G401 (cell line): ENCODE measurements around the gene SHOC2. TPM values are rescaled to one million over a fixed set of nuclear protein-coding genes. Genes with fewer than 3 reads are reported as not detected.
A peak's percentile ranks its signal among the peaks of the same experiment; 100 is the strongest.

ENCODE experiments used
- DNase-seq: peaks from one replicate; pipeline ENCODE4 v3.0.0-alpha.2; 2015; ENCODE audit warnings: low spot score
- in situ Hi-C: cut with HindIII; loops from 2 replicates; pipeline ENCODE4 v1.10.0; 2016; ENCODE audit warnings: low sequenced_read_pairs, mixed read lengths
- total RNA-seq: library from RNA; depleted of rRNA; stranded (reverse); fragments of >200 nt; shearing (Covaris generic); gene quantifications from 2 replicates; pipeline ENCODE4 v1.2.3, GENCODE V29; 2014; rRNA removed

The SHOC2 gene
- 9.4 and 14.2 TPM in 2 replicates for total RNA-seq

- no peak for DNase-seq
- in situ Hi-C loops, result no loop called here
These were observed at the start of gene SHOC2 for GRCh38 chr10:110919349-110919931. SHOC2 (plus strand) TSS chr10:110919604; CDS start chr10:110964359, 44,755 bp downstream.

GRCh38 chr10:110870823-110871297, 48.5 kb upstream of the SHOC2 start:
- no peak for DNase-seq
- in situ Hi-C loops, result no loop called here

DNA sequence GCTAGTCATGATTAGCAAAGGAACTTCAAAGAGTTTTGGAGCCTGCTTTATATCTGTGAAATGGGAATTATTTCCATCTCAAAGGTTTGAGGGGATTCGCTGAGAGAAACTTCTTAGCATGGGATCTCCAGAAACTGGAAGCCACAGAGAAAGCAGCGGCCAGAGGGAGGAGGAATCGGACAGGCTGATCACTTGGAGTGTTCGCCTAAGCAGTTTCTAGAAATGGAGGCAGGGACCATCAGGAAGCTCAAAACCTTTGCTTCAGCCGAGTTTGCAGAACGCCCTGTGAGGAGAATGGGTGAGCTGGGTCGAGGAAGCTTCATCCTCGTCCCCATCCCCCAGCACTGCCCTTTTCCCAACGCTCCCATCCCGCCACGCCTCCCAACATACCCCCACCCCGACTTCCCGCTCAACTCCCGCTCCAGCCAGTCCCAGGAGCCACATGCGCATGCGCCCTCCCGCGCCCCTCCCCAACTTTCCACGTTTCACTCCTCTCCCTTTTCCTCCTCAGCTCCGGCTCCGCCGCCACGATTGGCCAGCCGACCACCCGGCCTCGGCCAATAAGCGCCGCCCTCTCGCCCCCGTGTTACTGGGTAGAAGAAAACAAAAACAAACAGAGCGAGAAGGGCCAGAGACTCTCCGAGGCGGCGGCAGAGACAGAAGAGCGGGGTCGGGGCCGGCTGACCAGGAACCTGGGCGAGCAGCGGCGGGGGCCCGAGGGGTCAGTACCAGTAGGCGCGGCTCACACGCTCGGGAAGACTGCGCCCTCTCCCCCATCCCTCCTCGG, 47.9 kb upstream of the SHOC2 start, which contains the start of gene PDCD4:
Gene PDCD4, plus strand, starts transcription at position 631 of the 787 bp plus-strand sequence. CDS start 4,100 bp downstream, outside the sequence.
- in situ Hi-C loops, result no loop called here
- peak; percentile 99 for DNase-seq

GRCh38 chr10:110872145-110872983, 47.0 kb upstream of the SHOC2 start:
- peak; percentile 70 for DNase-seq
- in situ Hi-C loops, result no loop called here

- peak; percentile 50 for DNase-seq
- in situ Hi-C loops, result no loop called here
These were observed 46.1 kb upstream of the SHOC2 start for GRCh38 chr10:110872984-110873923.

- DNase-seq, result peak; percentile 34
- in situ Hi-C loops, result no loop called here
These were observed 45.5 kb upstream of the SHOC2 start for GRCh38 chr10:110873951-110874350.

GRCh38 chr10:110876000-110876399, 43.4 kb upstream of the SHOC2 start:
- no peak for DNase-seq
- in situ Hi-C loops, result no loop called here

DNA sequence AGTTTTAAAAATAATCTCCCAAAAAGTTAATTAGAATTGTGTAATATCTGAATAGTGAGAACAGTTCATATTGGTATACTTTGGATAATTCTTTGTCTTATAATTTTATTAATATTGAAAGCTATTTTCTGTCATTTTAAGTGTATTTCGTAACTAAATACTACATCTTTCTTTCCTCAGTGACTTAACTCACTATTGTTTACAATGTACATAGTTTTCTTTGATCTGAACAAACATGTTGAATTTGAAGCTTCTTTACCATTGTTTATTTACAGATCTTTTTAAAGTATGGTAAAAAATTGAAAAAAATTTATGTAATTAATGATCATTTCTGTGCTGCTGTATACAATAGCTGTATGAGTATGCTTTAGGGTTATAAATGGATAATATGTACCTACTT, 42.6 kb upstream of the SHOC2 start:
- in situ Hi-C loops, result no loop called here
- no peak for DNase-seq

GRCh38 chr10:110880012-110880411, 39.4 kb upstream of the SHOC2 start:
- DNase-seq, result no peak
- in situ Hi-C loops, result no loop called here

GRCh38 chr10:110881247-110881646, 38.2 kb upstream of the SHOC2 start:
- in situ Hi-C loops, result no loop called here
- DNase-seq, result peak; percentile 37

DNA sequence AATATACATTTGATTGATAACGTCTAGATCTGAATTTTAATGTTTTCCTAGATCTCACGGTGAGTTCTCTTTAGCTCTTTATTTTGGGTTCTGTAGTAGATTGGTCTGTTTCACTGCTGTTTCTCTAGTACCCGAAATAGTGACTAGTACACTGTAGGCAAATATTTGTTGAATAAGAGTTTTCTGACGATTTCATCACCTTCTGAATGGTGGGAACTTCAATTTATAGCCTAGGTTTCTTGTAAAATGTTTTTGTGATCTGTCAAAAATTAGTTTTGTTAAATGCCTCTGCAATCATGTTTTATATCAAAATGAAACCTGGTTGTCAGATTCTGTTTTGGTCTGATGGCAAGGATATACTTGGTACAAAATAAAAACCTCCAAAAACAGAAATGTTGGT, 37.5 kb upstream of the SHOC2 start:
- no peak for DNase-seq
- in situ Hi-C loops, result no loop called here

DNA sequence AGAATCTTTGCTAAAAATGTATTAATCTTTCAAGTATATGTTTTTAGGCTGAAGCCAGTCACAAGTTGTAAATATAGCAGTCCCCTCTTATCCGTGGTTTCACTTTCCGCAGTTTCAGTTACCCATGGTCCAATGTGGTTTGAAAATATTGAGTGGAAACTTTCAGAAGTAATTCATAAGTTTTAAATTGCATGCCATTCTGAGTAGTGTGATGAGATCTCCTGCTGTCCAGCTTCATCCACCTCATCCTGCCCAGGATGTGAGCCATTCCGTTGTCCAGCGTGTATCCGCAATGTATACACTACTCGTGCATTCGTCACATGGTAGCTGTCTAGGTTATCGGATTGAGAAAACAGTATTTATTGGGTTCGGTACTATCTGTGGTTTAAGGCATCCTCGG, 35.5 kb upstream of the SHOC2 start:
- DNase-seq, result no peak
- in situ Hi-C loops, result no loop called here

DNA sequence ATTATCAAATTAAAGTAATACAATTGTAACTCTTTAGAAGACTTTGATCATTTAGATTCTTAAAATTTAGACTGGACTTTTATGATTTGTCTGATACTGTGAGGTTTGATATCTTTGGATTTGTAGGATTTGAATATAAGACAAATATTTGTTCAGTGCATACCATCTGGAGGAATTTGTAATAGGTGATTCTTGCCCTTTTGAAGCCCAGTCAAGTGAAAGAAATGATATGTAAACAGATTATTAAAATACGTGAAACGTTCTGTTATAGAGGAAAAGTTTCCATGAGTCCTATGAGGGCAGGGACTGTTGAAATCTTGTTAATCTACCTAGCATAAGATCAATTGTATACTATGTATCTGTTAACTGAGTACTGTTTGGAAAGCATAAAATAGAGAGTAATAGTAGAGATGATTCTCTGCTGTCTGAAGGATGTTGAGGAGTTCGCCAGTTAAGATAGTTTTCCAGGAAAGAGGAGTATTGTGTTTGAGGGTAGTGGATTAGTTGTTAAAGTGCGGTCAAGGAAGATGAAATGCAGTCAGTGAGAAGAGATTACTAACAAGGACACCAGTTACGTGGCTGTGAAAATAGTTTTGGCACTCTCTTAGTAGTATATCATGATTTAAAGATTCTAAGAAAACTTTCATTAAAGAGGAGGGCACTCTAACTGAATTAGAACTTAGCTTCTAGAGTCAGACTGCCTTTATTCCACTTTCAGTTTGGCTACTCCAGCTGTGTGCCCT, 33.3 kb upstream of the SHOC2 start:
- in situ Hi-C loops, result no loop called here
- no peak for DNase-seq

- in situ Hi-C loops, result no loop called here
These were observed 31.8 kb upstream of the SHOC2 start for GRCh38 chr10:110887560-110887959.

GRCh38 chr10:110892602-110893288, 26.7 kb upstream of the SHOC2 start:
- DNase-seq, result no peak
- in situ Hi-C loops, result no loop called here

More at GRCh38 chr10:110887560-110887959, 31.8 kb upstream of the SHOC2 start:
- DNase-seq, result no peak

DNA sequence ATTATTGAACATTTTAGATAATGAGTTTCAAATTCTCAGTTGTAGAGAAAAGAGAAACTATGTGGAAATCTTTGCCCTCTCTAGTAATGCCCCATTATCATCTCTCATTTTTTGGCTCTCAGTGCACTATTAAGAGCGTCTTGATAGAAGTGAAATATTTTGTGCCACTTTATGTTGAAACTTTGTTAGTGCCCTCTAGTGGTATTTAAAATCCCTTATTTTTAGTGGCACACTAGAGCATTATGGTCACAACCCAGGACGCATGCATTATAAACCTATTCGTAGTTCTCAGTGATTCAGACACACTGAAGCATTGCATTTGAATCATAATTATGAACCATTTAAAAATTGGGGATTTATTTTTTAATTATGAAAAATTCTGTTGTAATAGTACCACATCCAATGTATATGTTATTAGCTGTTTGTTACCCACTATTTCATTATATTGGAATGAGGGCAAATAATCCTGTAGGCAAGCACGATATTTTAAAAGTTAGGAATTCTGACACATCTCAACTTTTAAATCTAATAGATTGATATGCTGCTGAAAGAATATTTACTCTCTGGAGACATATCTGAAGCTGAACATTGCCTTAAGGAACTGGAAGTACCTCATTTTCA, 25.7 kb upstream of the SHOC2 start:
- in situ Hi-C loops, result no loop called here
- peak; percentile 79 for DNase-seq

GRCh38 chr10:110897184-110897583, 22.2 kb upstream of the SHOC2 start:
- DNase-seq, result no peak
- in situ Hi-C loops, result no loop called here
